ENCODE data around the gene FERMT1. TPM values are rescaled to one million over a fixed set of nuclear protein-coding genes. Genes with fewer than 3 reads are reported as not detected.

The FERMT1 gene
- total and polyA plus RNA-seq, 2 of the 13 experiments (the other 11 are each of a cell fraction or from before 2014, with no cell fraction given): 15.8 to 29.5 TPM

DNA sequence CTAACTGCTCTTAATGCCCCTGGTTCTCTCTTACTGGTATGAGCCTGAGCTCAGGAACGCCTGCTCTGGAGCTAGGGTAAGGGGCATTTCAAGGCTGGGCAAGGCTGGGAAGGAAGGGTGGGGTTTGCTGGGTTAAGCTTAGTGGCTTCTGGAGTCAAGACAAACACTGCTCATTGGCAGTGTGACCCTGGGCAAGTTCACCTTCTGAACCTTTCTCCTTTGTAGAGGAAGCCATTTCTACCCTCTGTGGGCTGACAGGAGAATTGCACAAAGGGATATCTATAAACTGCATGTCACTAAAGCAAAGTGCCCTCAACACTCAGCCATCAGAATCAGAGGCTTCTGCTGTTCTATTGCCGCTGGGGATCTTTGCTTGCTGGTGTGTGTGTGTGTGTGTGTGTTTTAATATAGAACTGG lies 48.7 kb downstream of the FERMT1 start (continued):
- TF ChIP-seq BHLHE40 (IDR thresholded peaks at IDR 0.05; ENCODE audit: low read length) (0 out of 2 replicates have a peak, but pooled peaks have one; percentile 4), ZNF549 (CRISPR knock-in tag; IDR thresholded peaks at IDR 0.05) (no peak), RBM22 (optimal IDR thresholded peaks at IDR 0.05; ENCODE audit: low read length) (peak; percentile 67), STAG1 (CRISPR knock-in tag; IDR thresholded peaks at IDR 0.05) (peak; percentile 66), SOX13 (IDR thresholded peaks at IDR 0.05) (no peak), SOX13 (CRISPR knock-in tag; conservative IDR thresholded peaks at IDR 0.05 in 1 of 2, IDR thresholded peaks at IDR 0.05 in 1 of 2) (peak in 1 of 2 experiments; percentile 36; a peak in 1 of 4 replicates), KLF13 (CRISPR knock-in tag; IDR thresholded peaks at IDR 0.05) (no peak), ZNF75D (CRISPR knock-in tag; IDR thresholded peaks at IDR 0.05; ENCODE audit: borderline replicate concordance) (no peak), ZNF235 (CRISPR knock-in tag; IDR thresholded peaks at IDR 0.05; ENCODE audit: borderline replicate concordance) (no peak), CHCHD3 (CRISPR knock-in tag; IDR thresholded peaks at IDR 0.05) (no peak), SMAD1 (CRISPR knock-in tag; IDR thresholded peaks at IDR 0.05; ENCODE audit: borderline replicate concordance, low read depth) (no peak), EHMT2 (IDR thresholded peaks at IDR 0.05; ENCODE audit: borderline replicate concordance, low read depth, low read length) (no peak), MIXL1 (CRISPR knock-in tag; IDR thresholded peaks at IDR 0.05) (peak; percentile 84), CEBPB (IDR thresholded peaks at IDR 0.05; ENCODE audit: borderline replicate concordance, low read depth, low read length) (peak; percentile 22; the same call in 1 of the 2 replicates), ZNF10 (CRISPR knock-in tag; IDR thresholded peaks at IDR 0.05; ENCODE audit: borderline replicate concordance, low read depth) (no peak), NR2C2 (CRISPR knock-in tag; IDR thresholded peaks at IDR 0.05; ENCODE audit: borderline replicate concordance) (peak; percentile 66), ZSCAN30 (CRISPR knock-in tag; IDR thresholded peaks at IDR 0.05) (no peak), DNMT1 (CRISPR knock-in tag; IDR thresholded peaks at IDR 0.05) (no peak), ZNF224 (CRISPR knock-in tag; IDR thresholded peaks at IDR 0.05) (no peak), TAF1 (CRISPR knock-in tag; IDR thresholded peaks at IDR 0.05) (no peak)
- TF ChIP-seq, protein P1, sequence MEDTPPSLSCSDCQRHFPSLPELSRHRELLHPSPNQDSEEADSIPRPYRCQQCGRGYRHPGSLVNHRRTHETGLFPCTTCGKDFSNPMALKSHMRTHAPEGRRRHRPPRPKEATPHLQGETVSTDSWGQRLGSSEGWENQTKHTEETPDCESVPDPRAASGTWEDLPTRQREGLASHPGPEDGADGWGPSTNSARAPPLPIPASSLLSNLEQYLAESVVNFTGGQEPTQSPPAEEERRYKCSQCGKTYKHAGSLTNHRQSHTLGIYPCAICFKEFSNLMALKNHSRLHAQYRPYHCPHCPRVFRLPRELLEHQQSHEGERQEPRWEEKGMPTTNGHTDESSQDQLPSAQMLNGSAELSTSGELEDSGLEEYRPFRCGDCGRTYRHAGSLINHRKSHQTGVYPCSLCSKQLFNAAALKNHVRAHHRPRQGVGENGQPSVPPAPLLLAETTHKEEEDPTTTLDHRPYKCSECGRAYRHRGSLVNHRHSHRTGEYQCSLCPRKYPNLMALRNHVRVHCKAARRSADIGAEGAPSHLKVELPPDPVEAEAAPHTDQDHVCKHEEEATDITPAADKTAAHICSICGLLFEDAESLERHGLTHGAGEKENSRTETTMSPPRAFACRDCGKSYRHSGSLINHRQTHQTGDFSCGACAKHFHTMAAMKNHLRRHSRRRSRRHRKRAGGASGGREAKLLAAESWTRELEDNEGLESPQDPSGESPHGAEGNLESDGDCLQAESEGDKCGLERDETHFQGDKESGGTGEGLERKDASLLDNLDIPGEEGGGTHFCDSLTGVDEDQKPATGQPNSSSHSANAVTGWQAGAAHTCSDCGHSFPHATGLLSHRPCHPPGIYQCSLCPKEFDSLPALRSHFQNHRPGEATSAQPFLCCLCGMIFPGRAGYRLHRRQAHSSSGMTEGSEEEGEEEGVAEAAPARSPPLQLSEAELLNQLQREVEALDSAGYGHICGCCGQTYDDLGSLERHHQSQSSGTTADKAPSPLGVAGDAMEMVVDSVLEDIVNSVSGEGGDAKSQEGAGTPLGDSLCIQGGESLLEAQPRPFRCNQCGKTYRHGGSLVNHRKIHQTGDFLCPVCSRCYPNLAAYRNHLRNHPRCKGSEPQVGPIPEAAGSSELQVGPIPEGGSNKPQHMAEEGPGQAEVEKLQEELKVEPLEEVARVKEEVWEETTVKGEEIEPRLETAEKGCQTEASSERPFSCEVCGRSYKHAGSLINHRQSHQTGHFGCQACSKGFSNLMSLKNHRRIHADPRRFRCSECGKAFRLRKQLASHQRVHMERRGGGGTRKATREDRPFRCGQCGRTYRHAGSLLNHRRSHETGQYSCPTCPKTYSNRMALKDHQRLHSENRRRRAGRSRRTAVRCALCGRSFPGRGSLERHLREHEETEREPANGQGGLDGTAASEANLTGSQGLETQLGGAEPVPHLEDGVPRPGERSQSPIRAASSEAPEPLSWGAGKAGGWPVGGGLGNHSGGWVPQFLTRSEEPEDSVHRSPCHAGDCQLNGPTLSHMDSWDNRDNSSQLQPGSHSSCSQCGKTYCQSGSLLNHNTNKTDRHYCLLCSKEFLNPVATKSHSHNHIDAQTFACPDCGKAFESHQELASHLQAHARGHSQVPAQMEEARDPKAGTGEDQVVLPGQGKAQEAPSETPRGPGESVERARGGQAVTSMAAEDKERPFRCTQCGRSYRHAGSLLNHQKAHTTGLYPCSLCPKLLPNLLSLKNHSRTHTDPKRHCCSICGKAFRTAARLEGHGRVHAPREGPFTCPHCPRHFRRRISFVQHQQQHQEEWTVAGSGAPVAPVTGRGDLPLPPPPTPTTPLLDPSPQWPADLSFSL (CRISPR knock-in tag; IDR thresholded peaks at IDR 0.05): no peak
- TF ChIP-seq, protein P2, sequence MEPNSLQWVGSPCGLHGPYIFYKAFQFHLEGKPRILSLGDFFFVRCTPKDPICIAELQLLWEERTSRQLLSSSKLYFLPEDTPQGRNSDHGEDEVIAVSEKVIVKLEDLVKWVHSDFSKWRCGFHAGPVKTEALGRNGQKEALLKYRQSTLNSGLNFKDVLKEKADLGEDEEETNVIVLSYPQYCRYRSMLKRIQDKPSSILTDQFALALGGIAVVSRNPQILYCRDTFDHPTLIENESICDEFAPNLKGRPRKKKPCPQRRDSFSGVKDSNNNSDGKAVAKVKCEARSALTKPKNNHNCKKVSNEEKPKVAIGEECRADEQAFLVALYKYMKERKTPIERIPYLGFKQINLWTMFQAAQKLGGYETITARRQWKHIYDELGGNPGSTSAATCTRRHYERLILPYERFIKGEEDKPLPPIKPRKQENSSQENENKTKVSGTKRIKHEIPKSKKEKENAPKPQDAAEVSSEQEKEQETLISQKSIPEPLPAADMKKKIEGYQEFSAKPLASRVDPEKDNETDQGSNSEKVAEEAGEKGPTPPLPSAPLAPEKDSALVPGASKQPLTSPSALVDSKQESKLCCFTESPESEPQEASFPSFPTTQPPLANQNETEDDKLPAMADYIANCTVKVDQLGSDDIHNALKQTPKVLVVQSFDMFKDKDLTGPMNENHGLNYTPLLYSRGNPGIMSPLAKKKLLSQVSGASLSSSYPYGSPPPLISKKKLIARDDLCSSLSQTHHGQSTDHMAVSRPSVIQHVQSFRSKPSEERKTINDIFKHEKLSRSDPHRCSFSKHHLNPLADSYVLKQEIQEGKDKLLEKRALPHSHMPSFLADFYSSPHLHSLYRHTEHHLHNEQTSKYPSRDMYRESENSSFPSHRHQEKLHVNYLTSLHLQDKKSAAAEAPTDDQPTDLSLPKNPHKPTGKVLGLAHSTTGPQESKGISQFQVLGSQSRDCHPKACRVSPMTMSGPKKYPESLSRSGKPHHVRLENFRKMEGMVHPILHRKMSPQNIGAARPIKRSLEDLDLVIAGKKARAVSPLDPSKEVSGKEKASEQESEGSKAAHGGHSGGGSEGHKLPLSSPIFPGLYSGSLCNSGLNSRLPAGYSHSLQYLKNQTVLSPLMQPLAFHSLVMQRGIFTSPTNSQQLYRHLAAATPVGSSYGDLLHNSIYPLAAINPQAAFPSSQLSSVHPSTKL (CRISPR knock-in tag; IDR thresholded peaks at IDR 0.05): peak; percentile 51; the same call in 1 of the 2 replicates
